ENCODE data around the gene CDH4. TPM values are rescaled to one million over a fixed set of nuclear protein-coding genes. Genes with fewer than 3 reads are reported as not detected.

Gene CDH4
- polyA plus RNA-seq, 1 donor (not counting 4 experiments of a cell fraction or from before 2014, with no cell fraction given), result 2.2 TPM

- Histone ChIP-seq H3K27me3 (ENCODE audit: control insufficient read depth, extremely low read depth, insufficient read depth, low read length) (peaks cover 30% of the 10 kb centered on the region), H4K20me1 (ENCODE audit: control insufficient read depth, extremely low read depth, insufficient read depth, low read length) (peaks cover 6% of the 10 kb centered on the region)
- FAIRE-seq, result no peak
Observed at GRCh38 chr20:61779176-61779965, 527.3 kb downstream of the CDH4 start.

GRCh38 chr20:61780066-61780465 is 528.0 kb downstream of the CDH4 start:
- no peak for DNase-seq (ENCODE audit: low read depth, low spot score)
- Histone ChIP-seq H2AFZ (ENCODE audit: control insufficient read depth, low read length) (no peak overlapping the region), H3K36me3 (ENCODE audit: control insufficient read depth in 2 of 2, extremely low read depth in 1 of 2, insufficient read depth in 2 of 2, low read length in 2 of 2) (no peaks in the 10 kb centered on the region), H3K4me2 (ENCODE audit: control insufficient read depth, extremely low read depth, insufficient read depth, low read depth, low read length) (no peak overlapping the region), H3K9ac (ENCODE audit: control insufficient read depth, extremely low read depth, insufficient read depth, low read length) (no peak overlapping the region), H3K27me3 (ENCODE audit: control insufficient read depth, extremely low read depth, insufficient read depth, low read length) (peaks cover 30% of the 10 kb centered on the region), H4K20me1 (ENCODE audit: control insufficient read depth, extremely low read depth, insufficient read depth, low read length) (peaks cover 12% of the 10 kb centered on the region), H3K4me3 (ENCODE audit: control insufficient read depth in 2 of 3, extremely low read depth in 1 of 3, insufficient read depth in 2 of 3, low read depth in 1 of 3, low read length in 3 of 3) (no peak overlapping the region), H3K4me1 (ENCODE audit: control insufficient read depth, extremely low read depth, insufficient read depth, low read length) (no peaks in the 10 kb centered on the region), H3K27ac (ENCODE audit: control insufficient read depth, insufficient read depth, low read length) (no peak overlapping the region), H3K79me2 (ENCODE audit: control insufficient read depth, insufficient read depth, low read length) (no peaks in the 10 kb centered on the region), H3K9me3 (ENCODE audit: control insufficient read depth, low read depth, low read length) (no peaks in the 10 kb centered on the region), H3K9me1 (ENCODE audit: control insufficient read depth, extremely low read depth, insufficient read depth, low read length) (peaks cover 2% of the 10 kb centered on the region)
- TF ChIP-seq EZH2 (IDR thresholded peaks at IDR 0.05; ENCODE audit: low read length) (no peak), CTCF (optimal IDR thresholded peaks at IDR 0.05 in 1 of 3, IDR thresholded peaks at IDR 0.05 in 1 of 3, conservative IDR thresholded peaks at IDR 0.05 in 1 of 3; ENCODE audit: extremely low read depth in 1 of 3, insufficient read depth in 2 of 3, low read length in 3 of 3) (no peak)
- dilution Hi-C loops (cut with MboI; ENCODE audit: extremely low pct_ligation_motif_present, low sequenced_read_pairs), result no loop called here
- no peak for FAIRE-seq

More at GRCh38 chr20:61779176-61779965, 527.3 kb downstream of the CDH4 start:
- H3K36me3 ChIP-seq (ENCODE audit: control insufficient read depth in 2 of 2, extremely low read depth in 1 of 2, insufficient read depth in 2 of 2, low read length in 2 of 2), result no peaks in the 10 kb centered on the region
- H3K27ac ChIP-seq (ENCODE audit: control insufficient read depth, insufficient read depth, low read length), result no peak overlapping the region
- H3K79me2 ChIP-seq (ENCODE audit: control insufficient read depth, insufficient read depth, low read length), result no peaks in the 10 kb centered on the region
- no peak for DNase-seq (ENCODE audit: low read depth, low spot score)
- no peak overlapping the region for H3K4me2 ChIP-seq (ENCODE audit: control insufficient read depth, extremely low read depth, insufficient read depth, low read depth, low read length)
- dilution Hi-C loops (cut with MboI; ENCODE audit: extremely low pct_ligation_motif_present, low sequenced_read_pairs), result no loop called here
- no peak overlapping the region for H2AFZ ChIP-seq (ENCODE audit: control insufficient read depth, low read length)
- H3K4me3 ChIP-seq (ENCODE audit: control insufficient read depth in 2 of 3, extremely low read depth in 1 of 3, insufficient read depth in 2 of 3, low read depth in 1 of 3, low read length in 3 of 3), result no peak overlapping the region
- no peaks in the 10 kb centered on the region for H3K4me1 ChIP-seq (ENCODE audit: control insufficient read depth, extremely low read depth, insufficient read depth, low read length)
- TF ChIP-seq EZH2 (IDR thresholded peaks at IDR 0.05; ENCODE audit: low read length), result no peak
- TF ChIP-seq CTCF (optimal IDR thresholded peaks at IDR 0.05 in 1 of 3, IDR thresholded peaks at IDR 0.05 in 1 of 3, conservative IDR thresholded peaks at IDR 0.05 in 1 of 3; ENCODE audit: extremely low read depth in 1 of 3, insufficient read depth in 2 of 3, low read length in 3 of 3), result no peak
- H3K9me3 ChIP-seq (ENCODE audit: control insufficient read depth, low read depth, low read length), result no peaks in the 10 kb centered on the region
- peaks cover 2% of the 10 kb centered on the region for H3K9me1 ChIP-seq (ENCODE audit: control insufficient read depth, extremely low read depth, insufficient read depth, low read length)
- H3K9ac ChIP-seq (ENCODE audit: control insufficient read depth, extremely low read depth, insufficient read depth, low read length), result no peak overlapping the region

All from keratinocyte (primary cell).